Kidney (tissue), 14 donors: ENCODE results near the gene SLC26A3. TPM values are rescaled to one million over a fixed set of nuclear protein-coding genes. Genes with fewer than 3 reads are reported as not detected.
A peak's percentile ranks its signal among the peaks of the same experiment; 100 is the strongest.

Source experiments
- DNase-seq, 5 donors: peaks; one replicate each; pipeline ENCODE4 v3.0.0-alpha.2; 2013 to 2020
- FAIRE-seq: peaks from 2 replicates; lab custom pipeline; 2012; peaks lifted over from hg19 to GRCh38; lab: Jason Lieb, UNC
- H3K27ac ChIP-seq, 2 donors: one replicate each; pipeline ENCODE4 v1.7.0; 2013; ENCODE audit warnings: low read depth in 2 of 2, low read length in 2 of 2, inconsistent platforms in 1 of 2
- H3K27me3 ChIP-seq: one replicate; pipeline ENCODE4 v1.7.1; 2013; ENCODE audit warnings: low read length, inconsistent platforms; ENCODE audit not compliant: control insufficient read depth, insufficient read depth
- H3K36me3 ChIP-seq, 3 donors: one replicate each; pipeline versions ENCODE4 v1.7.0 to v1.7.1; 2013; ENCODE audit warnings: low read length in 3 of 3, control low read depth in 1 of 3, inconsistent platforms in 1 of 3; ENCODE audit not compliant: insufficient read depth in 3 of 3, control insufficient read depth in 2 of 3
- H3K4me1 ChIP-seq, 3 donors: one replicate each; pipeline versions ENCODE4 v1.7.0 to v1.7.1; 2013; ENCODE audit warnings: low read length in 3 of 3, inconsistent platforms in 1 of 3, low read depth in 1 of 3; ENCODE audit not compliant: control insufficient read depth in 2 of 3, insufficient read depth in 2 of 3
- H3K4me3 ChIP-seq, 3 donors: one replicate each; pipeline versions ENCODE4 v1.7.0 to v1.8.1; 2013; ENCODE audit warnings: low read length in 3 of 3, control low read depth in 1 of 3, inconsistent platforms in 1 of 3
- H3K9ac ChIP-seq, 3 donors: one replicate each; pipeline versions ENCODE4 v1.7.0 to v1.7.1; 2013; ENCODE audit warnings: low read length in 3 of 3, control low read depth in 1 of 3, inconsistent platforms in 1 of 3
- H3K9me3 ChIP-seq, 3 donors: one replicate each; pipeline versions ENCODE4 v1.7.0 to v1.7.1; 2013; ENCODE audit warnings: low read length in 3 of 3, control low read depth in 1 of 3, inconsistent platforms in 1 of 3; ENCODE audit not compliant: control insufficient read depth in 2 of 3, insufficient read depth in 1 of 3
- CTCF ChIP-seq: IDR thresholded peaks from 3 replicates; pipeline ENCODE4 v1.5.1; 2012; ENCODE audit warnings: mild to moderate bottlenecking, moderate library complexity, borderline replicate concordance; ENCODE audit not compliant: insufficient read depth; ENCODE audit errors: extremely low read depth
- intact Hi-C: fragments of 100-400 bp; cut with DNase I; formaldehyde crosslinking; loops from one replicate; pipeline ENCODE4 v1.11.1; 2022
- polyA plus RNA-seq: library from polyadenylated mRNA; stranded (reverse); fragments of 350-450 nt; fragmentation: Illumina TruSeq; extraction: RNeasy Lipid Tissue Mini Kit (QIAGEN cat#74804); gene quantifications from one replicate; pipeline ENCODE4 v1.2.3, GENCODE V29; 2014; ENCODE audit warnings: low read depth, low replicate concordance; ENCODE audit not compliant: insufficient read depth
- total RNA-seq: library from RNA; stranded (reverse); fragmentation: NEBNext Ultra II Directional; extraction: Animal tissue kit (Norgen Biotek cat#: 25700); gene quantifications from one replicate; pipeline ENCODE4 v1.2.1, GENCODE V29; 2021
- donor health status: control.
- donor health status: control.
- donor health status: control.
- donor health status: control.
- donor health status: control.
- donor health status: DM: yes; HTN: yes; CAD: no.
- donor health status: Normal renal cell carcinoma (clear cell type).

SLC26A3 gene
- total and polyA plus RNA-seq, 2 donors from 2014 or later, result 0.25 to 0.32 TPM

- Histone ChIP-seq H3K27me3 (no peaks in the 10 kb centered on the region), H3K4me1 (no peaks in the 10 kb centered on the region), H3K9ac (no peak overlapping the region), H3K27ac (no peak overlapping the region), H3K36me3 (no peaks in the 10 kb centered on the region), H3K9me3 (no peaks in the 10 kb centered on the region), H3K4me3 (no peak overlapping the region)
- DNase-seq (no peak), FAIRE-seq (no peak)
- intact Hi-C loops, result loop anchor here (10.0 kb wide), 1 partner anchor 263 kb away; no protein-coding TSS in a partner anchor
- TF ChIP-seq CTCF, result no peak
Observed at GRCh38 chr7:107728276-107728675, 74.7 kb downstream of the SLC26A3 start.

DNA sequence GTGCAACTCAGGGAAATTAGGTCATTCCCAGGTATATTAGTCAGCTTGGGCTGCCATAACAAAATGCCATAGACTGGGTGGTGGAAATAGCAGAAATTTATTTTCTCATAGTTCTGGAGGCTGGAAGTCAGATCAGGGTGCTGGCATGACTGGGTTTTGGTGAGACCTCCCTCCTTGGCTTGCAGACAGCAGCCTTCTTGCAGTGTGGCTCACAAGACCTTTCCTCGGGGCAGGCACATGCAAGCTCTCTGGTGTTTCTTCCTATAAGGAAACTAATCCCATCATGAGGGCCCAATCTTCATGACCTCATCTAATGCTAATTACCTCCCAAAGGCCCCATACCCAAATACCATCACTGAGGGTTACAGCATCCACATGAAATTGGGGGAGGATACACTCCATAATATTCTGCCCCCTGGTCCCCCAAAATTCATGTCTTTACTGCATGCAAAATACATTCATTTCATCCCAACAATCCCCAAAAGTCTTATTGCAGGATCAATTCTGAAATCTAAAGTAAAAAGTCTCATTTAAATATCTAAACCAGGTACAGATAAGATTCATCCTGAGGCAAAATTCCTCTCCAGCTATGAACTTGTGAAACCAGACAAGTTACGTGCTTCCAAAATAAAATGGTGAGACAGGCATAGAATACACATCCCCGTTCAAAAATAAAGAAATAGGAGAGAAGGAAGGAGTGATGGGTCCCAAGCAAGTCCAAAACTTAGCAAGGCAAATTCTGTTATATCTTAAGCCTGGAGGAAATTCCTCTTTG is 76.5 kb downstream of the SLC26A3 start:
- Histone ChIP-seq H3K9ac (no peak overlapping the region), H3K27me3 (no peaks in the 10 kb centered on the region), H3K4me1 (no peaks in the 10 kb centered on the region), H3K36me3 (no peaks in the 10 kb centered on the region), H3K4me3 (no peak overlapping the region), H3K27ac (no peak overlapping the region), H3K9me3 (no peaks in the 10 kb centered on the region)
- DNase-seq (no peak), FAIRE-seq (no peak)
- intact Hi-C loops, result loop anchor here (10.0 kb wide), 1 partner anchor 262 kb away; no protein-coding TSS in a partner anchor
- no peak for TF ChIP-seq CTCF

DNA sequence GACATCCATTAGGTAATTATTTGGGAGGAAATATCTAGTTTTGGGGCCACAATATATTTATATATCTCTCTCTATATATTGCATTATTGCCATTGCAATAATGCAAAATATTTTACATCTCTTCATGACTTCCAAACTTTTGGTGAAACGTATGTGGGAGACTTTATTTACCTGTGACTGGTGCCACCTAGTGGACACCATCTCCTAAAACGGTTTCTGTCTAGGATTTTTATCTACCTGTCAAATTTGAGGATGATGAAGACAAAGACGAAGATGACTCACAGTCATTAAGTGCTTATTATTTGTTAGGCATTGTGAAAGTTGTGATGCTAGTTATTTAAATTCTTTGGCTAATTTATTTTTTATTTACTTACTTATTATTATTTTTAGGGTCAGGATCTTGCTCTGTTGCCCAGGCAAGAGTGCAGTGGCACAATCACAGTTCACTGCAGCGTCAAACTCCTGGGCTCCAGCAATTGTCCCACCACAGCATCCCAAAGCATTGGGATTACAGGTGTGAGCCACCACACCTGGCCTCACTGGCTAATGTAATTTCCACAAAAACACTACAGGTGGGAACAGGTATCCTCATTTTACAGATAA is 77.8 kb downstream of the SLC26A3 start:
- Histone ChIP-seq H3K4me1 (no peaks in the 10 kb centered on the region), H3K36me3 (no peaks in the 10 kb centered on the region), H3K4me3 (no peak overlapping the region), H3K27ac (no peak overlapping the region), H3K9ac (no peak overlapping the region), H3K27me3 (no peaks in the 10 kb centered on the region), H3K9me3 (no peaks in the 10 kb centered on the region)
- DNase-seq (peak in 3 of 5 donors; percentile 31 to 80 (median 52)), FAIRE-seq (peak; percentile 96)
- intact Hi-C loops, result loop anchor here (10.0 kb wide), 1 partner anchor 260 kb away; no protein-coding TSS in a partner anchor
- peak; percentile 53 for TF ChIP-seq CTCF
